ENCODE results near the gene CCDC187. TPM values are rescaled to one million over a fixed set of nuclear protein-coding genes. Genes with fewer than 3 reads are reported as not detected.
"Not testable (repeated sequence)": the region's sequence is repeated elsewhere in the genome, so short reads cannot be mapped to it uniquely, and the experiment has no call there.

The CCDC187 gene
- not detected for polyA plus RNA-seq

DNA sequence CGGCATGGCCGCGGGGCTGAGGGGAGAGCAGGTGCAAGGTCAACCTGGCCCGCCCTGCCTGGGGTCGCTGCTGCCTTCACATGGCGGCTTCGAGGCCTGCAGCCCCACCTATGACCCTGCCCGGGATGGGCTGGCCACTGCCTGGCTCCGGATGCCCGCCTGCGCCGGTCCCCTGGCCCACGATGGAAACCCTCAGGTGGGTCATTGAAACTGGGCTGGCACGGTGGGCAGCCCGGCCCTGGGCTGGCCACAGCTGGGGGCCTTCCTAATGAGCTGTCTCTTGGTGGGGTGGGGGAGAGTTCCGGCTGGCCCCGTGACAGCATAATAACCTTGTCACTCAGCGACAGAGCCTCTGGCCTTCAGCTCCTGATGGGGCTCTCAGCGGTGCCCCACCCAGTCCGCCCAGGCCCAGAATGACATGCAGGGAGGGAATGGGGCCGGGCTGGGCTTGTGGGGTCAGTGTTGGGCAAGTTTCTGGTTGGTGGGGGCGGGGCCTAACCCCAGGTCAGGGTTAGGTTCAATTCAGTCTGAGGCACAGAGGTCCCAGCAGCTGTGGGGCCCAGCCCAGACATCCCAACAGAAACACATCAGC, at the start of gene CCDC187:
TSS of gene CCDC187 (minus strand) at position 270 of the 592 bp plus-strand sequence. CDS start at position 6, 264 bp downstream.
- Mint-ChIP-seq H3K4me3 (no peak within 1 kb of the TSS), H3K27ac (no peak within 1 kb of the TSS), H3K9me3 (no peaks in the 10 kb centered on the region), H3K4me1 (peaks cover 0 to 4% of the 10 kb centered on the region in 2 donors), H3K36me3 (no peaks in the 10 kb centered on the region), H3K27me3 (ENCODE audit: low read depth in 3 of 3) (peaks cover 1 to 2% (median 2%) of the 10 kb centered on the region in 3 donors)
- no peak for DNase-seq

DNA sequence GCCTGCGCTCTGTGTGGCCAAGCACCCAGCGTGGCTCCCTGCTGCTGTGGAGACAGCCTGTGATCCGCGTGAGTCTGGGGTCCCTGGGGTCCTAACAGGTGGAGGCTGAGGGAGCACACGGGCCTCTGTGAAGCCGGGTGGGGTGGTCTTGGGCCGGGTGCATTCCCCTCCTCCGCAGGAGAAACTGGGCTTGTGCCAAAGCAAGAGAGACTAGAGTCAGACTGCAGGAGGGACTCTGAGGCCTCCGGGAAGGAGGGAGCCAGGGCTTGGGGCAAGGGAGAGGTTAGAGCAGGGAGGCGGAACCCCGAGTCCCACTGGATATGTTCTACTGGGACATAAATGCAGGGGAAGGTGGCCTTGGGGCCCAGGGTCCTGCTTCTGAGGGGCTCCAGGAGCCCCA, 49.2 kb upstream of the CCDC187 start:
- no peak overlapping the region for H3K4me3 Mint-ChIP-seq
- H3K27me3 Mint-ChIP-seq (ENCODE audit: low read depth in 3 of 3) = peaks cover 0 to 4% (median 2%) of the 10 kb centered on the region in 3 donors
- no peak for DNase-seq
- H3K9me3 Mint-ChIP-seq = no peaks in the 10 kb centered on the region
- no peak overlapping the region for H3K27ac Mint-ChIP-seq
- no peaks in the 10 kb centered on the region for H3K4me1 Mint-ChIP-seq
- no peaks in the 10 kb centered on the region for H3K36me3 Mint-ChIP-seq

DNA sequence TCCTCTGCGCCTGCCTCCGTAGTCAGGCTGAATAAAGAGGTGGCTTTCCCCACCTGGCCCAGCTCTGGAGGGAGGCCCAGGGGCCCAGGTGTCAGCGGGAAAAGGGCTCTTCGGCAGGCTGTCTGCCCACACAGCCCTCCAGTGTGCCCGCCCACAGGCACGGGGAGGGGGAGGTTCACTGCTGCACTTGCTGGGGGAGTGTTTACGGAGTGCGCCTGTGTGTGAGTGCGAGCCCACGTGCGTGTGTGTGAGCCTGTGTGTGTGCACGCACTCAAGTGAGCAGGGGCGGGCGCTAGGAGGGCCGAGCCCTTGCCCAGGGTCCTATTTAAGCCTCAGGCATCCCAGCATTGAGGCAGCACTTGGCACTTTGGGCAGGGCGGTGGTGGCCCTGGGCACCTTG, 48.8 kb upstream of the CCDC187 start:
- peaks cover 0 to 4% (median 2%) of the 10 kb centered on the region in 3 donors for H3K27me3 Mint-ChIP-seq (ENCODE audit: low read depth in 3 of 3)
- no peak overlapping the region for H3K27ac Mint-ChIP-seq
- no peaks in the 10 kb centered on the region for H3K36me3 Mint-ChIP-seq
- H3K9me3 Mint-ChIP-seq = no peaks in the 10 kb centered on the region
- DNase-seq = no peak
- H3K4me3 Mint-ChIP-seq = no peak overlapping the region
- no peaks in the 10 kb centered on the region for H3K4me1 Mint-ChIP-seq

DNA sequence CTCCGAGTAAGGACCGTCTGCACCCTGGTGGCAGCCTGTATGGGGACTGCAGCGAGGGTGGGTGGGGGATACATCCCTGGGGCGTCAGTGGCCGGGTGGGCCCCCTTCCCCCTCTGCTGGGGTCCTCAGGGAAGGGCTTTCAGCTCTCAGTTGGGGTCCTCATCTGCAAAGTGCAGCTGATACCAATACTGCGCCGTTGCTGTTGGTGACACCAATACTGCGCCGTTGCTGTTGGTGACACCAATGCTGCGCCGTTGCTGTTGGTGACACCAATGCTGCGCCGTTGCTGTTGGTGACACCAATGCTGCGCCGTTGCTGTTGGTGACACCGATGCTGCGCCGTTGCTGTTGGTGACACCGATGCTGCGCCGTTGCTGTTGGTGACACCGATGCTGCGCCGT, 48.0 kb upstream of the CCDC187 start:
- DNase-seq; H3K27me3 Mint-ChIP-seq (ENCODE audit: low read depth in 3 of 3); H3K9me3 Mint-ChIP-seq; H3K27ac Mint-ChIP-seq; H3K4me3 Mint-ChIP-seq; H3K4me1 Mint-ChIP-seq; H3K36me3 Mint-ChIP-seq: not testable (repeated sequence)

DNA sequence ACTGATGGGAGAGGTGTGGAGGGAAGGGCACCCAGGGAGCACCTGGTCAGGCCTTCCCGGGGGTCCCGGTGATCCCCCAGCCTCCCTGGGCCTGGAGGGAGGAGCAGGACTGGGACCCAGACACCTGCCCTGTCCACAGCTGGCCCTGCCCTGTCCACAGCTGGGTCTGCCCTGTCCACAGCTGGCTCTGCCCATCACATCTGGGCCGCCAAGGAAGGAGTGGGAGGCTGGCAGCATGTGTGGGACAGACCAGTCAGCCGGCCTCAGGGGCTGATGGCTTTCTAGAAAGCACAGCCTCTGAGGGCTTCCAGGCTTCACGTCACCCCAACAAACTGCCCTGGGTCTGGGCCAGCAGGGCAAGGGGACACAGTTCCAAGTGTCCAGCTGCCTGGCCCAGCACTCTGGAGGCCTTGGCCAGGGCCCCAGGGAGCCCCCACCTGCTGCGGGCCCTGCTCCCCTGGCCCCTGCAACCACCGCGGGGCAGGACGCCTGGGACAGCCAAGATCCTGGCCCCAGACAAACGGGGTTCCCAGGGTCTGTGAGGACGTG, 47.4 kb upstream of the CCDC187 start:
- H3K36me3 Mint-ChIP-seq = no peaks in the 10 kb centered on the region
- H3K4me3 Mint-ChIP-seq = no peak overlapping the region
- no peaks in the 10 kb centered on the region for H3K4me1 Mint-ChIP-seq
- no peak overlapping the region for H3K27ac Mint-ChIP-seq
- no peak for DNase-seq
- no peaks in the 10 kb centered on the region for H3K9me3 Mint-ChIP-seq
- H3K27me3 Mint-ChIP-seq (ENCODE audit: low read depth in 3 of 3) = peaks cover 0 to 4% (median 2%) of the 10 kb centered on the region in 3 donors

DNA sequence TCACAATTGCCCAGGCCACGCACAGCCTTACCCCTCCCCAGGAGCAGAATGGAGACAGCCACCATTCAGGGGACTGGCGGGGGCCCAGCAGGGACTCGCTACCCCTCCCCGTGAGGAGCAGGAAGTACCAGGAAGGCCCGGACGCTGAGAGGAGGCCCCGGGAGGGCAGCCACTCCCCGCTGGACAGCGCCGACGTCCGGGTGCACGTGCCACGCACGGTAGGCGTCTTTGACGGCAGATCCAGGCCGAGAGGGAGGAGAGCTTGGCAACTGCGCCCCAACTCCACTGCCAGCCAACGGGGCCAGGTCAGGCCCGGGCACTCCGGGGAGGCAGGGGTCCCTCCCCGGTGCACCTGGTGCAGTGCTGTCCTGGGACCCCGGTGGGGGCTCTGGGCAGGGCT, 45.7 kb upstream of the CCDC187 start:
- Mint-ChIP-seq H3K4me3 (no peak overlapping the region), H3K4me1 (no peaks in the 10 kb centered on the region), H3K36me3 (no peaks in the 10 kb centered on the region), H3K9me3 (no peaks in the 10 kb centered on the region), H3K27ac (no peak overlapping the region), H3K27me3 (ENCODE audit: low read depth in 3 of 3) (peaks cover 0 to 2% (median 0%) of the 10 kb centered on the region in 3 donors)
- DNase-seq = no peak

DNA sequence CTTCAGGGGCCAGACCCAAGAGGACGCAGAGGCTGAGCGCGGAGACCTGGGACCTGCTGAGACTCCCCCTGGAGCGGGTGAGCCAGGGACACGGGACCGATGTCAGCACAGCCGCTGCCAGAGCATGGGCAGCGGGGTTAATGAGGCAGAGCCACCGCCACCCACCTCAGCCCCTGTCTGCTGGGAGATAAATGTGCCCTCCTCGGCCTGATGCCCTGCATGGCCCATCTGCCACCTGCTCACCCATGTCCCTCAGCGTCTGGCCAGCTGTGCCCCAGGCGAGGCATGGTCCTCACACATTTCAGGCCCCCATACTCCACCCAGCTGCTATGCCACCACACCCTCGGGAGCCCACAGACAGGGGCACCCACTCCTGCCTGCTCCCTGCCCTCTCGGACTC, 44.8 kb upstream of the CCDC187 start:
- Mint-ChIP-seq H3K9me3 (no peaks in the 10 kb centered on the region), H3K4me1 (no peaks in the 10 kb centered on the region), H3K27me3 (ENCODE audit: low read depth in 3 of 3) (peaks cover 0 to 2% (median 0%) of the 10 kb centered on the region in 3 donors), H3K36me3 (no peaks in the 10 kb centered on the region), H3K27ac (no peak overlapping the region), H3K4me3 (no peak overlapping the region)
- no peak for DNase-seq

DNA sequence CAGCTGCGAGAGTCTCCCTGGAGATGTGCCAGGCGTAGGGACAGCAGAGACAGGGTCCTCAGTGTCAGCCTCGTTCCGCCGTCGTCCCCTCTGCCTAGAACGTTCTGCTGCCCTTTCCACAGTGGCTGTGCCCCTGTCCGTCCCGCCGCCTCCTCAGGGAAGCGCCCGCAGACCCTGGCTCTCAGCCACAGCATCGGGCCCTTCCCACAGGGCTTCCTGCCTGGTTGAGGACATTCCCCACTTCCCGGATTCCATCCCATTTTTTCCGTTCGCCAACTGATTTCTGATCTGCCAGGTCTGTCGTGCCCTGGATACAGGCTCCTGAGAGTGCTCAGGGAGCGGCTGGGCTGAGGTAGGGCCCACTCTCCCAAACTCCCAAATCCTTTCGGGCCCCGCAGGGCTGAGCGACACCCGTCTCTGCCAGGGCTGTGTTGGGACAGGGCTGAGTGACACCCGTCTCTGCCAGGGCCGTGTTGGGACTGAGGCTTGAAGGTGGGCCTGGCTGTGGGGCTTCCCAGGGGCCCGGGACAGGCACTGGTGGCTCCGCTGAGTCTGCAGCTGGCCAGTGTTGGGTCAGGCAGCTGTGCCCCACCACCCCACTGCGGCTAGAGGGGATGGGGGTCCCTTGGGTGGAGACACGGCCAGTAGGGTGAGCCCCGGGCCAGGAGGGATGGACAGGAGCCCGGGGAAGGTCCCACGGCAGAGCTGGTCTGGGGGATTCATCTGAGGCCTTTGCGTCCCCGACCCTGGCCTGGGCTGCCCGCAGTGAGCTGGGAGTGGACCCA, 43.8 kb upstream of the CCDC187 start:
- Mint-ChIP-seq H3K27me3 (ENCODE audit: low read depth in 3 of 3) (peaks cover 0 to 2% (median 0%) of the 10 kb centered on the region in 3 donors), H3K36me3 (no peaks in the 10 kb centered on the region), H3K4me3 (no peak overlapping the region), H3K27ac (no peak overlapping the region), H3K9me3 (no peaks in the 10 kb centered on the region), H3K4me1 (peaks cover 0 to 3% of the 10 kb centered on the region in 2 donors)
- DNase-seq = no peak

DNA sequence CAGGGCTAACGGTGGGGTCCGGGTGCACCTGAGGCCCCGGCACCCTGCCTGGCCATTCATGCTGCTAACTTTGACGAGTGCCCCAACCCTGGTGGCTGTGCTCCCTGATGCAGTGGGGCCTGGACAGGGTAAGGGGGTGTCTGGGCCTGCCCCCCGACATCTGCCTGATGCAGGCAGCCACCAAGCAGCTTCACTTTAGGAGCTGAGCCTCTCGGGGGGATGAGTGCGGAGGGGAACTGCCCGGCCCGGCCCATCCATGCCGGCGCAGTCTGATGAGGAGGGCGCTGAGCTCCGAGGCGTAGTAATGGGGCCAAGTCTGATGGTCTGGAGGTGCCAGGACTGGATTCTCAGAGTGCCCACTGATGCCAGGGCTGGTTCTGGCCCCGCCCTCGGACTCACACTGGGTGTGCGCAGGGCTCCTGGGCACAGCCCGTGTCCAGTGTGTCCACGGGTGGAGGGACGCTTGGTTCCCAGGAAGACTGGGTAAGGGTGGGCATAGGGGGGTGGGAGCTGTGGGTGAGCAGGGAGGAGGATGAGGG, 43.1 kb upstream of the CCDC187 start:
- DNase-seq = no peak
- no peak overlapping the region for H3K27ac Mint-ChIP-seq
- peaks cover 0 to 2% (median 0%) of the 10 kb centered on the region in 3 donors for H3K27me3 Mint-ChIP-seq (ENCODE audit: low read depth in 3 of 3)
- H3K4me3 Mint-ChIP-seq = no peak overlapping the region
- H3K9me3 Mint-ChIP-seq = no peaks in the 10 kb centered on the region
- H3K4me1 Mint-ChIP-seq = peaks cover 0 to 4% of the 10 kb centered on the region in 2 donors
- no peaks in the 10 kb centered on the region for H3K36me3 Mint-ChIP-seq

DNA sequence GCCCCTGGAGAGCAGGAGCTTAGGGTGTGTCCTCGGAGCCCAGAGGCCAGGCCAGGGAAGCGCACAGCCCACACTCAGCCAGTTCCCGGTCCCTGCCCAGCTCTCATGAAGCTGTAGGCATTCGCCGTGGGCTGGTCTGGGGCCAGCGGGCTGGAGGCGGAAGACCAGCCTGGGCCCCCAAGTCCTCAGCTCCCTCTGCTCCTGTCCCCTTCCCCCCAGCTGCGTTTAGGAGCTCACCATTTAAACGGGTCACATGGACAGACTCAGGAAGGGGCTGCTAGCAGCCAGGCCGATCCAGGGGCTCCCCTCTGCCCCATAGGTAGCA, 42.2 kb upstream of the CCDC187 start:
- no peak overlapping the region for H3K27ac Mint-ChIP-seq
- peaks cover 0 to 4% of the 10 kb centered on the region in 2 donors for H3K4me1 Mint-ChIP-seq
- DNase-seq = no peak
- peaks cover 0 to 2% (median 1%) of the 10 kb centered on the region in 3 donors for H3K27me3 Mint-ChIP-seq (ENCODE audit: low read depth in 3 of 3)
- no peaks in the 10 kb centered on the region for H3K36me3 Mint-ChIP-seq
- no peaks in the 10 kb centered on the region for H3K9me3 Mint-ChIP-seq
- H3K4me3 Mint-ChIP-seq = no peak overlapping the region

DNA sequence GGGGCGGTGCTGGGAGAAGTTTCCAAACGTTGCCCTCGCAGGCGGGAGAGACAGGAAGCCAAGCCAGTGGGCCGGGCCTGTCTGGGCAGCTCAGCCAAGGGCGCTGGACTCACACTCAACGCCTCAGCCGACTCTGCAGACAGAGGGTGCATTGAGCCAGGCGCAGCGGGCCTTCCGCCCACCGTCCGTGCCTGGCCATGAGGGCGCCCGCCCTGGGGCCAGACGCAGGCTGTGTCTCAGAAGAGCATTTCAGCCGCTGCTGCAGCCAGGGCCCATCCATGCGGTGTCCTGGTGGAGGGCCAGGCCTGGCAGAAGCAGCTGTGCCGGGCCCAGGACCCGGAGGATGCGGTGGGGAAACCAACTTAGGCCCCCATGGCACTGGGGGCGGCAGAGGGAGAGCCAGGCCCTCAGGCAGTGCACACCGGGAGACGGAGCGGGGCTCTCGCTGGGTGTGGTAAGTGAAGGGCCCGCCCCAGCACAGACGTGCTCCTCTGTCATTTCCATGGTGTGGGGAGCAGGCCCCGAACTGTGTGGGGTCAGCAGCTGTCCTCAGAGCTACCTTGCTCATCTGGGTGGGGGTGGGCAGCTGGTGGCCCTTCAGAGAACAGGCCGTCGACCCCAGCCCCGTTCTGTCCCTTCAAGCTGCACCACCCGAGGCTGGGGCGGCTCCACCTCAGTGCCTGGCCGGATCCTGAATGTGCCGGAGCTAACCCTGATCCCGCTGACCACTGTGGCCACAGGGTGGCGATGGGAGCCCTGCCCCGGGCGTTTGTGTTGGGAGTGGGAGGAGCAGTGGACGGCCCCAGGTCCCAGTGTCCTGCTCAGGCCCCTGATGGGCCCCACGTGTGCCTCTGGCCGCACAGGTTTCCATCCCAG, 41.6 kb upstream of the CCDC187 start:
- H3K9me3 Mint-ChIP-seq = no peaks in the 10 kb centered on the region
- H3K4me1 Mint-ChIP-seq = peaks cover 0 to 4% of the 10 kb centered on the region in 2 donors
- H3K27me3 Mint-ChIP-seq (ENCODE audit: low read depth in 3 of 3) = peaks cover 0 to 2% (median 1%) of the 10 kb centered on the region in 3 donors
- H3K27ac Mint-ChIP-seq = no peak overlapping the region
- H3K36me3 Mint-ChIP-seq = no peaks in the 10 kb centered on the region
- DNase-seq = no peak
- no peak overlapping the region for H3K4me3 Mint-ChIP-seq

DNA sequence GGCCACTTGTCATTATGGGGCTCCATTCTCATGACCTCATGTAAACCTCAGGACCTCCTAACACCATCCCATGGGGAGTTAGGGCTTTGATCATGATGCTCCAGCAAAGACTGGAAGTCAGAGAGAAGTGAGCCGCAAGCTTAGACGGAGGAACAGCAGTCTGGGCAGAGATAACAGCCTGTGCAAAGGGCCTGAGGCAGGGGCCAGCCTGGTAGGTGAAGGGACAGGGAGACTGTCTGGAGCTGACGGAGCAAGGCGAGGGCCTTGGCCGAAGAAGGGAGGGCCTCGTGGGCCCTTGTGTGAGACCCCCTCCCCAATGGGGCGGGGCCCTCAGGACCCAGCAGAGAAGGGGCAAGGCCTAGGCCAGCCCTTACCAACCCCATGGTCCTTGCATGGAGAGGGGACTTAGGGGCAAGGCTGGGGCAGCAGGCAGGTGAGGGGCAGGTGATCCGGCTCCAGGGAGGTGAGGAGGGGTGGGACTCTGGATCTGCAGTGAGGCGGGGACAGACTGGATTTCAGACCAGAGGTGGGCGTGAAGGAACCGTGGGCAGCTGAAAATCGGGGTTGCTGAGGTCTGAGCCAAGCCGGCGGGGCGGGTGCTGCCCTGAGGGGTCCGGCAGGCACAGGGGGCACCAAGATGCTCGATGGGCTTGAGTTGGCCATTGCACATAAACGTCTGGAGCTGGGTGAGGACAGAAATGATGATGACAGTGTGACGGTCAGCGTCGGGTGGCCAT, 40.8 kb upstream of the CCDC187 start:
- no peaks in the 10 kb centered on the region for H3K9me3 Mint-ChIP-seq
- H3K27me3 Mint-ChIP-seq (ENCODE audit: low read depth in 3 of 3) = peaks cover 0 to 1% (median 0%) of the 10 kb centered on the region in 3 donors
- no peak for DNase-seq
- no peak overlapping the region for H3K4me3 Mint-ChIP-seq
- no peaks in the 10 kb centered on the region for H3K36me3 Mint-ChIP-seq
- H3K4me1 Mint-ChIP-seq = peaks cover 0 to 4% of the 10 kb centered on the region in 2 donors
- no peak overlapping the region for H3K27ac Mint-ChIP-seq

DNA sequence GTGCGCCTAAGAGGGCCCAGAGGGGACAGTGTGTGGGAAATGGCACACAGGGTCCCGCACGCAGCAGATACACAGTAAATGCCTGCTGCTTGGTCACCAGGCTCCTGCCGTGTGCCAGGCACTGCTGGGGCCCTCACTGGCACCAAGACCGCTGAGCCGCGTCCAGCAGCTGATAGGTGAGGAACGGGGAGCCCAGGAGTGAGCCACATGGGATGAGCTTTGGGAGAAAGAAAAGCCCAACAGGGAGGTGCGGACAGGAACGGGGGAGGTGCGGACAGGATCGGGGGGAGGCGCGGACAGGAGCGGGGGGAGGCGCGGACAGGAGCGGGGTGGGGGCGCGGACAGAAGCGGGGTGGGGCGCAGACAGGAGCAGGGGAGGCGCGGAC, 40.0 kb upstream of the CCDC187 start:
- no peak for DNase-seq
- Mint-ChIP-seq H3K4me1 (peaks cover 0 to 4% of the 10 kb centered on the region in 2 donors), H3K27me3 (ENCODE audit: low read depth in 3 of 3) (peaks cover 0 to 1% (median 0%) of the 10 kb centered on the region in 3 donors), H3K4me3 (no peak overlapping the region), H3K36me3 (no peaks in the 10 kb centered on the region), H3K9me3 (no peaks in the 10 kb centered on the region), H3K27ac (no peak overlapping the region)
